Measurements from ENCODE around the gene FLNA.
"Not testable (repeated sequence)": the region's sequence is repeated elsewhere in the genome, so short reads cannot be mapped to it uniquely, and the experiment has no call there.

The FLNA gene

GRCh38 chrX:154397888-154398667 lies 23.6 kb upstream of the FLNA start, which contains the start of gene RPL10:
Gene RPL10, plus strand, starts transcription at chrX:154398377. Its CDS starts 143 bp downstream, at chrX:154398520.
- peak; percentile 91 for DNase-seq

- peak; percentile 20 for DNase-seq
Observed at GRCh38 chrX:154396973-154397887, 22.8 kb upstream of the FLNA start.

GRCh38 chrX:154396363-154396762 lies 21.9 kb upstream of the FLNA start:
- not testable (repeated sequence) for DNase-seq

GRCh38 chrX:154389812-154390747 lies 15.6 kb upstream of the FLNA start:
- DNase-seq = not testable (repeated sequence)

- DNase-seq = not testable (repeated sequence)
Observed at GRCh38 chrX:154388649-154389048, 14.2 kb upstream of the FLNA start.

- not testable (repeated sequence) for DNase-seq
Observed at GRCh38 chrX:154388094-154388493, 13.7 kb upstream of the FLNA start.

GRCh38 chrX:154384284-154384892 lies 10.0 kb upstream of the FLNA start:
- no peak for DNase-seq

- no peak for DNase-seq
Observed at GRCh38 chrX:154383359-154384283, 9.2 kb upstream of the FLNA start.

GRCh38 chrX:154382483-154383069 lies 8.1 kb upstream of the FLNA start:
- DNase-seq = no peak

GRCh38 chrX:154381271-154381670 lies 6.8 kb upstream of the FLNA start:
- DNase-seq = no peak

GRCh38 chrX:154380787-154381186 lies 6.4 kb upstream of the FLNA start:
- DNase-seq = no peak

GRCh38 chrX:154380153-154380552 lies 5.7 kb upstream of the FLNA start:
- no peak for DNase-seq

- no peak for DNase-seq
Observed at GRCh38 chrX:154379569-154379951, 5.1 kb upstream of the FLNA start.

- peak; percentile 97 for DNase-seq
Observed at GRCh38 chrX:154378799-154379568, 4.5 kb upstream of the FLNA start, which contains the start of gene EMD. Gene EMD, plus strand, starts transcription at chrX:154379295. Its CDS starts 190 bp downstream, at chrX:154379485.

GRCh38 chrX:154378059-154378798 lies 3.8 kb upstream of the FLNA start:
- DNase-seq = no peak

- no peak for DNase-seq
Observed at GRCh38 chrX:154376774-154377173, 2.3 kb upstream of the FLNA start.

GRCh38 chrX:154375156-154375504 lies 696 bp upstream of the FLNA start:
- no peak for DNase-seq

GRCh38 chrX:154373340-154374306 lies 811 bp downstream of the FLNA start:
- DNase-seq = no peak

Data from NCI-H524 treated with DMSO at 0.1 percent for 48 hours (cell line).